Activated CD4-positive, alpha-beta T cell treated with anti-CD3 and anti-CD28 coated beads, Interleukin-2, Interleukin-4, amounts not matched to agents 100 ng/mL and 50 ng/mL, durations not matched to agents 16 hours and 8 hours (primary cell): ENCODE measurements around the gene GPR157.
"Not testable (repeated sequence)": the region's sequence is repeated elsewhere in the genome, so short reads cannot be mapped to it uniquely, and the experiment has no call there.

ENCODE experiments used
- DNase-seq: peaks from one replicate; pipeline ENCODE4 v3.0.0-alpha.2; 2020; ENCODE audit warnings: low spot score

GPR157 gene

GRCh38 chr1:9146156-9146555 is 17.3 kb upstream of the GPR157 start:
- no peak for DNase-seq

DNA sequence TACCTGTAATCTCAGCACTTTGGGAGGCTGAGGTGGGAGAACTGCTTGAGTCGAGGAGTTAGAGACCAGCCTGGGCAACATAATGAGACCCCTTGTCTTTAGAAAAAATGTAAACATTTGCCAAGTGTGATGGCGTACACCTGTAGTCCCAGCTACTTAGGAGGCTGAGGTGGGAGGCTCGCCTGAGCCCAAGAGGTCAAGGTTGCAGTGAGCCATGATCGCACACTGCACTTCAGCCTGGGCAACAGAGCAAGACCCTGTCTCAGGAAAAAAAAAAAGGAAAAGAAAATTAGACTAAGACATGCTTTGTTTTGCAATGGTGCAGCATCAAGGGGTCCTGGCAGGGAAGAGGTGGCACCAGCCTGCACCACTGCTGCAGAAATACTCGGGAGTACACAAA is 16.8 kb upstream of the GPR157 start:
- DNase-seq: no peak

DNA sequence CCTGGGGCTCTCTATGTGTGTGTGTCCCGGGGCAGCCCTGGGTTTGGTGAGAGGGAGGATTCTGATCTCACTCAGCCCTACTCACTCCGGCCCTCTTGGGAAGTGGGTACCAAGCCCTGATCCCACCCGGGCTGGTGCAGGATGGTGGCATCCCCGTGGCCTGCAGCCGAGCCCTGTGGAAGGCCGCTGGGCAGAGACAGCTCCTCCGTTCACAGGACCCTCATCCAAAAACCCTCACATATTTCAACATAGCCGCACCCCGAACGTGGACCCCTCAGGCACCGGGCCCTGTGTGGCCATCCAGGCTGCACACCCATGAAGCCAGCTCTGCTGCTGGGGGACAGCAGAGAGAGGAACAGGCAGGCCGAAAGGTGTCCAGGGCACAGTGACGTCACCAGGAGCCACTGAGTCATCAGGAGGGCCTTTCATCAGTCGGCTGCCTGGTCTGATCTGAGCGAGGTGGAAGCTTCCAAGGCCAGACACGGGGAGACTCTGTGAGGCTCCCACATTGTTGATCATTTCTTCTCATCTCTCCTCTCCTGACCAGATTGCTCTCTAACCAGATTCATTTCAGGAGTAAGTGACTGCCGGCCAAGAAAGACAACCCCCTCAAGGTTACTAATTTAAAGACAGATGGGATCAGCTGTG is 16.2 kb upstream of the GPR157 start:
- DNase-seq: peak; percentile 20

- not testable (repeated sequence) for DNase-seq
These were observed 15.6 kb upstream of the GPR157 start for GRCh38 chr1:9144494-9144893.

DNA sequence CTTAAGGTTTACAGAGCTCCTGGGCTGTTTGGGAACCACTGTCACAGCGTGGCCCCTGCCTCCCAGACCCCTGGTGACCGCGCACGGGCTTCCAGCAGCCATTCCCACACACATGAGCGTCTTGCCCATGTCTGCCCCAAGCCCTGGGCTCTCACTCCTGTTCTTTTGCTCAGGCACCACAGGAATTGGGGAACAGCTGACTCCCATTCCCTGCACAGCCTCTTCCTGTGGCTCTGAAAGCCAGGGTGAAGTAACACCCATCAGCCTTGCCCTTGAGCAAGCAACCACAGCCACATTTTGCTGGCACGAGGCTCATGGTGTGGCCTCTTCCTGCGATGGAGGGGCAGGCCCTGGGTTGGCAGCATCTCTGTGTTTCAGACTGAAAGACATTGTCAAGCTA is 14.3 kb upstream of the GPR157 start:
- no peak for DNase-seq

DNA sequence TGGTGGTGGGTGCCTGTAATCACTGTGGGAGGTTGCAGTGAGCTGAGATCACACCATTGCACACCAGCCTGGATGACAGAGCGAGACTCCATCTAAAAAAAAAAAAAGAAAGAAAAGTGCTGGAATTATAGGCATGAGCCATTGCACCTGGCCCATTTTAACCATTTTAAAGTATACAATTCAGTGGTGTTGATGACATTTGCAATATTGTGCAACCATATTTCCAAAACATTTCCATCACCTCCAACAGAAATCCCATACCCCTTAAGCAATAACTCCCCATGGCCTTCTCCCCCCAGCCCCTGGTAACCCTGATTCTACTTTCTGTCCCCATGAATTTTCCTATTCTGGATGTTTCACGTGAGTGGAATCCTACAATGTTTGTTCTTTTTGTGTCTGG is 11.0 kb upstream of the GPR157 start:
- no peak for DNase-seq

DNA sequence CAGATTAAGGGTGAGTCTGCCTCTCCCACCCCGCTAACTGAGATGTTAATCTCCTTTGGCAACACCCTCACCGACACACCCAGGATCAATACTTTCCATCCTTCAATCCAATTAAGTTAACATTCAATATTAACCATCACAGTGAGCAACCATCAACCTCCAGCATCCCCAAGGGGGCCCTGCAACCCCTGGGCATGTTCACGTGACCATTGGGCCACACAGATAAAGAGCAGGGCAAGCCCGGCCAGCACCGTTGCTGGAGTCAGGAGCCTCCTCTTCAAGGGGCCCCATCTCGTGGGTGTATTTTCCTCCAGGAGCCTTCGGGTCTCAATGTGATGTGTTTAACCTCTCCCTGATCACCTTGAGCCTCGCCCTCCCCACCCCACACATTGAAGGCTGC is 8.0 kb upstream of the GPR157 start:
- no peak for DNase-seq

GRCh38 chr1:9135073-9135836 is 6.4 kb upstream of the GPR157 start:
- no peak for DNase-seq

GRCh38 chr1:9133870-9134585 is 5.1 kb upstream of the GPR157 start:
- no peak for DNase-seq

GRCh38 chr1:9129266-9130041 is 552 bp upstream of the GPR157 start:
- DNase-seq: peak; percentile 72

DNA sequence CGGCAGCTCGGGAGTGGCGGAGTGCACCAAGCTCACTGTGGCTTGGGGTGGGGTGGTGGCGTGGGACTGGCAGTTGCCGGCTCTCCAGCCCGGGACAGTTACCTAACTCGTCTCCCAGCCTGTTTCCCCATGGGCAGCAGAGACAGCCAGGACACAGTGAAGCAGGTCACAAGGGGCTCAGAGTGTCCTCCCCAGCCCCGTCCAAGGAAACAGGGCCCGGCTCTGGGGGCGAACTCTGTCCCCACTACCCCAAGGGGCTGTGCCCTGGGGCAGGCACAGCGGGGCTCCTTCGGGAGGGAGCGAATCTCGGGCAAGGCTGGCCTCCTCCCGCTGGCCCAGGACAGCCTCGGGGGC is 759 bp downstream of the GPR157 start:
- DNase-seq: no peak

GRCh38 chr1:9127395-9128165 is 1.3 kb downstream of the GPR157 start:
- DNase-seq: no peak

DNA sequence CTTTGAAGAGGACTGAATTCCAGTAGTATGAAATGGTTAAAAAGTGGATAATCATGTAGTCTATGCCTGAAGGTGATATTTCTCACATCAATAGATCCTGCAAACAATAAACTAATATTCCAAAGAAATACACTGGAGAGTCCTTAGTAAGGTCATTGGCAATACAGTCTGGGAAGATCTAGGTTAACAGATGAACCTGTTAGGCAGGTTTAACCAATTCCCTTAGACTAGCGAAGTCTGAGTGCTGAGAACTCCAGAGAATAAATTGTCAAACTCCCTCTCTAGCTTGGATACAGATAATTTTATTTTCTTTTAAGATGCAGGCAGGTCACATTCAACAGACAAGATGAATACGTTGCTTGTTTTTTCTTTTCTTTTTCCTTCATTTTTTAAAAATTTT is 2.4 kb downstream of the GPR157 start:
- DNase-seq: no peak

- not testable (repeated sequence) for DNase-seq
These were observed 3.1 kb downstream of the GPR157 start for GRCh38 chr1:9125847-9126246.

DNA sequence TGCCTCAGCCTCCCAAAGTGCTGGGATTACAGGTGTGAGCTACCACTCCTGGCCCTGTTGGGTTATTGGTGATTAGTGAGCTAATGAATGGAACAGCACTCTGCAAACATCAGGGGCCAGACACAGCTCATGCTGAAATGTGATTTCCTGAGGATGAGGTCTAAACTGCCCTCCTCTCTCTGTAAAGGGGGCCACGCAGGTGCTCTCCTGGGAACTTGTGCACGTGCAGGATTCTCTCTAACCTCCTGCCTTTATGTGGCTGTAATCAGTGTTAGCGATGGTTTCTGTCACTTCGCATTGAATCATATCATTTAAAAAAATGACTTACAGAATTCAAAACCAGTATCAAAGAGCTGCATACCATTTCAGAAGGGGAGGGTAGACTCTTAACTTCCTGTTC is 3.6 kb downstream of the GPR157 start:
- no peak for DNase-seq

DNA sequence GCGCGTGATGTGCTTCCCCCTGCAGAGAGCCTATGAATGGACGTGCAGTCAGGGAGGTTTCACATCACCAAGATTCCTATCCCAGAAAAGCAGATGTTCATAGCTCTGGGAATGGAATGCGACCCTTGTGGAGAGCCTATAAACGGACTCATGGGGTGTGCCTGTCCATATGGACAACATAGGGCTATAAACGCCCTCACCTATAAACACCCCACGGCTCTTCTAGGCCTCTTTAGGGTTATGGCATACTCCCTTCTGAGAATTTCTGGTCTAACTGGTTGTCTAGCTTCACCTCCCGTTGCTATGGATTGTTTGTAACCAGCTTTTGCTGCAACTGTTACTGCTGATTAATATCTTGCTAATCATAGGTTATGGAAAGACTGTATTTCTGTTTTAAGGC is 4.5 kb downstream of the GPR157 start:
- DNase-seq: not testable (repeated sequence)

GRCh38 chr1:9123665-9124064 is 5.2 kb downstream of the GPR157 start:
- not testable (repeated sequence) for DNase-seq

DNA sequence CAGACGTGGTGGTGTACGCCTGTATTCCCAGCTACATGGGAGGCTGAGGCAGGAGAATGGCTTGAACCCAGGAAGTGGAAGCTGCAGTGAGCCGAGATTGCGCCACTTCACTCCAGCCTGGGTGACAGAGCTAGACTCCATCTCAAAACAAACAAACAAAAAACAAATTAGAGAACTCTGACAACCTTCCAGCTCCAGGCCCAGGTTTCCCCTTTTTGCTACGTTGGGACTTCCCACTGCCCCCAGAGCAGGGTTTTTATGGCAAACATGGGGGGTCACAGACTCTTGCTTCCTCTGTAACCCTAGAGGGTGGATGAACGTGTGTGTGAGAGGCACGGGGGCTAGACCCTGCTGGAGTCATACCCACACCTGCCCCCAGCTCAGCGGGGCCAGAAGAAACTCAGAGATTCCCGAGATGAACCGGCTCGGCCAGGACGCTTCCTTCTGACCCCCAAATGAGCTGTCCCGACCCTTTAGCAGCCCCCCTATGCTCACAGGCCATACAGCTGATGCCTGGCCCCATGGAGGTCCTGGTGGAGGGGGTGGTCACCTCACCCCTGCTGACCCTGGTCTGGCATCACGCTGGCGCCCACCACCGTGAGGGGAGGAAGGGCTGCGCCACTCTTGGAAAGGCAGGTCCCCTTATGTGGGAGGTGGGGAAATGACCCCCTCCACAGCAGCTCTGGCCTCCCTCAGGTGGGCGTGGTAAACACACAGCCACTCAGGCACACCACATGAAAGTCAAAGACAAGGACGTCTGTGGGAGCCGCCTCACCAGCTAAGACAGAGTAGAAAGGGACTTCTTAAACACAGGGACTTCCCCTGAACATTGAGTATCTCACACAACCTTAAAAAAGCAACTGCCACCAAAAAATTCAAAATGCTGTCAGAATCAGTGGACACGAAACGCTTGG is 7.1 kb downstream of the GPR157 start:
- no peak for DNase-seq

- DNase-seq: no peak
These were observed 8.5 kb downstream of the GPR157 start for GRCh38 chr1:9120312-9120958.

GRCh38 chr1:9119745-9120144 is 9.2 kb downstream of the GPR157 start:
- DNase-seq: no peak
